Renal cortical epithelial cell (primary cell): Measurements from ENCODE around the gene SETD2. TPM values are rescaled to one million over a fixed set of nuclear protein-coding genes. Genes with fewer than 3 reads are reported as not detected.
"Not testable (repeated sequence)": the region's sequence is repeated elsewhere in the genome, so short reads cannot be mapped to it uniquely, and the experiment has no call there.

Experiments used
- DNase-seq: peaks from one replicate; pipeline ENCODE4 v3.0.0-alpha.2; 2011; ENCODE audit warnings: low read depth
- total RNA-seq: library from RNA; depleted of rRNA; stranded (reverse); fragments of >200 nt; gene quantifications from 2 replicates; pipeline ENCODE4 v1.2.3, GENCODE V29; 2014

The SETD2 gene
- total RNA-seq: 22.7 and 75.3 TPM in 2 replicates

GRCh38 chr3:47164007-47164881, at the start of gene SETD2:
Gene SETD2, minus strand, starts transcription at chr3:47164113. Its CDS starts 189 bp downstream, at chr3:47163924.
- DNase-seq: peak; percentile 71

GRCh38 chr3:47210863-47211405, 47.0 kb upstream of the SETD2 start:
- DNase-seq: no peak

DNA sequence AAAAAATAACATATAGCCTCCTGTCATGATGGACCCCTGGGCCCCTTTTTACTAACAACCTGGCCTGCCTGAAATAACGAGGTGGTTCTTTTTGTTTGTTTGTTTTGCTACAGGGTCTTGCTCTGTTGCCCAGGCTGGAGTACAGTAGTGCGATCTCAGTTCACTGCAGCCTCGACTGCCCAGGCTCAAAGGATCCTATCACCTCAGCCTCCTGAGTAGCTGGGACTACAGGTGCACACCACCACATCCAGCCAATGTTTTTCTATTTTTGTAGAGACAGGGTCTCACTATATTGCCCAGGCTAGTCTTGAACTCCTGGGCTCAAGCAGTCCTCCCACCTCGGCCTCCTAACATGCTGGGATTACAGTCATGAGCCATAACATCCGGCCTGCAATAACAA, 42.1 kb upstream of the SETD2 start:
- not testable (repeated sequence) for DNase-seq

DNA sequence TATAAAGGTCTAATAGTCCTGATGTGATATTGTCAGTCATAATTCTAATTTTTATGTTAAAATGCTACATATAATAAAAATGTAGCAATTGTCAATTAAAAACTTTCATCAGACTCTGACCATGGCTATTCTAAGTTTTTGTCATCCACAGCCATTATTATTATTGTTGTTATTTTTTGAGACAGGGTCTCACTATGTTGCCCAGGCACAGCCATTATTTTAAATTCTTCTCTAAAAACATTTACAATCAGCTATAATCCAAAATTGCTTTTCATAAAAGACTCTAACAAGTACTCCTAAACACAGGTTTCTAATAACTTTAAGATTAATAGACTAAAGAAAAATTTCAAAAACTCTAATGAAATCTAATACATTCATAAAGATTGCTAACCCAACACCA, 41.0 kb upstream of the SETD2 start:
- DNase-seq: no peak

- no peak for DNase-seq
These were observed 38.6 kb upstream of the SETD2 start for GRCh38 chr3:47202542-47202941.

DNA sequence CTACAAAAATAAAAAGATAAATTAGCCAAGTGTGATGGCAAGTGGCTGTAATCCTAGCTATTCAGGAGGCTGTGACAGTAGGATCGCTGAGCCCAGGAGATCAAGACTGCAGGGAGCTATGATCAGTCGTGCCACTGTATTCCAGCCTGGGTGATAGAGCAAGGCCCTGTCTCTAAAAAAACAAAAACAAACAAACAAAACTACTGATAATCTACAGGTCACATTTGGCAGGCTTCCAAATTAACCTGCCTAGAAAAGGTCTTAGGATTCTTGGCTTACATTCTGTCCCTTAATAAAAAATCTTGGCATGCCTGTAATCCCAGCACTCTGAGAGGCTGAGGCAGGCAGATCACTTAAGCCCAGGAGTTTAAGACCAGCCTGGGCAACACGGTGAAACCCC, 33.4 kb upstream of the SETD2 start:
- DNase-seq: no peak

- no peak for DNase-seq
These were observed 31.1 kb upstream of the SETD2 start for GRCh38 chr3:47194994-47195393.

DNA sequence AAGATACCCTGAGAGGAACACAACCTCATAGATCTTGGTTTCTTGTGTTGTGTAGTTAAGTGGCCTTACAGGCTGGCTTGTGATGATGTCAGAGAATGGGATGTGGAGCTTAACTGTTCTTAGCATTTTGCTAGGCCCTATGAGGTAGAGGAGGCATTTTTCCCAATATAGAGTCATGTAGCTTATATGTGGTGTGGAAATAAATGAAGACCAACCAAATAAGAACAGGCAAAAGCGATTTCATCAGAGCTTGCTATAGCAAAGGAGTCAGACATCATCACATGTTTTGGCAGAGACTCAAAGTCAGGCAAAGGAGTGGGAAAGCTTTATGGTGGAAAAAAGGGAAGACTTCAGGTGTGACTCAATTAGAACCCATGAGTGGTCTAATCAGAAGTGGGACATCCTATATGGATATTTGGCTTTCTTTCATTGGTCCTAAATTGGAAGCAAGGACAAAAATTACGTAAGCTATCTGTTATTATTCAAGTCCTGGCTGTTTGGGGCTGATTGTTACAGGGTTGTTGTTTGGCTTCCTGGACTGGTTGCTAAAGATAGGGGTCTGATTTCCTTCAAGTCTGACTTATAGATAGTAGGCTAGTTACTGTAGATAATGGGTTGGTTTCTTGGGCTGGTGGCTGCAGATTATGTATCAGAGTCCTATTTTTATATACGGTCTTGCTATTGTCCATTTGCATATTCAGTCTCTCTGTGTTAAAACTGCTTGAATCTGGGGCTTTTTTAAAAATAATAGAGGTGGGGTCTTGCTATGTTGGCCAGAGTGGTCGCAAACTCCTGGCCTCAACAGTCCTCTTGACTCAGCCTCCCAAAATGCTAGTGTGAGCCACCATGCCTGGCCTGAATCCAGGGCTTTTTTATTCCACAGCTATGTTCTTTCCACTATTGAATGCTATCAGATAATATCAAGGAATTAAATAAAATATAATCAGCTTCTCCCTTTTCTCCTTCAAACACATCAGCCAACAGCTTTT, 30.3 kb upstream of the SETD2 start:
- no peak for DNase-seq

DNA sequence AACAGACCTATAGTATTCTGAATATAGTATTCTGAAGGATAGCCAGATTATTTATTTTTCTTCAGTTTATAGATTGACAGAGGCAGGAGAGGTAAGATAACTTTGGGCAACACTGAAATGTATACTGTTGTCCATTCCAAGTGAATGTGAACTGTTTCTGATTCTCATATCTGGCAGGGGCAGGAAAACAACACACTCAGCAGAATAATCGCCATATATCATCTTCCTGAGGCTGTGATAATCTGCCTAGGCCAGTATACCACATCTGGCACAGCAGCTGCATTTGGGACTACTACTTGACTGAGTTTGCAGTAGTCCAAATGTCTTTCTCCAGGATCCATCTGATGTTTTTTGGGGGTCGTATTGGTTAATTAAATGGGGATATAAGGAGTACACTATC, 22.4 kb upstream of the SETD2 start:
- DNase-seq: no peak

- not testable (repeated sequence) for DNase-seq
These were observed 17.8 kb upstream of the SETD2 start for GRCh38 chr3:47181685-47182084.

GRCh38 chr3:47180011-47180410, 16.1 kb upstream of the SETD2 start:
- DNase-seq: not testable (repeated sequence)

DNA sequence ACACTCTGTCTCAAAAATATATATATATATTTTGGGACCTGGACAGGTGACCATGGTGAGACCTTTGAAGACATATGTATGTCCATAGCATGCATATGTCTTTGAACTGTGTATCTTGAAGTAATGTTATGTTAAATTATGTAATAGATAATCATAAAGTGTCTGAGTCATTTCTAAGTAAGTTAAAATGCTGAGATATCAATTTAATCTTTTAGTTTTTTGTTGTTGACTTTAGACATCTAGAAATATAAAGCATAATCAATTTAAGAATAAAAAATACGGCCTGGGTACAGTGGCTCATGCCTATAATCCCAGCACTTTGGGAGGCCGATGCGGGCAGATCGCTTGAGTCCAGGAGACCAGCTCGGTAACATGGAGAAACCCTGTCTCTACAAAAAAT, 12.7 kb upstream of the SETD2 start:
- DNase-seq: no peak

DNA sequence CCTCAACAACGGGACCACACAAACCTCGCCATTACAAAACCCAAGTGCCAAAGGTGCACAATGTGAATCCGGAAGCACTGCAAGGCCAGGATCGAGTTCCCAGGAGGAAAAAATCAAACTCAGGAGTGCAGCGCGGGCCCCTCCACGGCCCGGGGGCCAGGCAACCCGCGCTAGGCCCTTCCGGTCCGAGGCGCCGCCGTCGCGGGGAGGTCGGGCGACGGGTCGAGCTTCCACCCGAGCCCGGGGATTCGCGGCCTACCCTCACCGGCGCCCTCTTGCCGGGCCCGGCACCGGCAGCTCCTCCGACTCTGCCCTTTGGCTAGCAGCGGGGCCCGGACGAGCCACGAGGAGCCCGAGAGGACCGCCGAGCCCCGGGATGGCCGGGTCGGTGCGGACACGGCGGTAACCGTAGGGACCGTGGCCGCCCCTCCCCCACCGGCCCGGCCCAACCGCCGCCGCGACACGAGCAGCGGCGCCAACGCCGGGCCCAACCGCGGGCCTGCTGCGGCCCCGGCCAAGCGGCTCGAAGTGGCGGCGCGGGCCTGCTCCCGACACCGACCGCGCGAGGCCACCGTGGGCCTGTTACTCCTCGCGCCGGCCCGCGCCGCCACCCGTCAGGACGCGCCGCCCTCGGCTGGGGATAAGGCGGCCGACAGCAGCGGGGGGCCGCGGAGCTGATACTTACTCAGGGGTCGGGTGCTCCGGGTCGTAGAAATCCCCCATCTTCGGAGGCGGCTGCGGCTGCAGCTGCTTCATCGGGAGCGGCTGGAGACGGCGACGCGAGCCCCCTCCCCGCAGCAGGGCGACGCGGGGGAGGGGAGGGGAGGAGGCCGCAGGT, 525 bp downstream of the SETD2 start:
- DNase-seq: no peak

DNA sequence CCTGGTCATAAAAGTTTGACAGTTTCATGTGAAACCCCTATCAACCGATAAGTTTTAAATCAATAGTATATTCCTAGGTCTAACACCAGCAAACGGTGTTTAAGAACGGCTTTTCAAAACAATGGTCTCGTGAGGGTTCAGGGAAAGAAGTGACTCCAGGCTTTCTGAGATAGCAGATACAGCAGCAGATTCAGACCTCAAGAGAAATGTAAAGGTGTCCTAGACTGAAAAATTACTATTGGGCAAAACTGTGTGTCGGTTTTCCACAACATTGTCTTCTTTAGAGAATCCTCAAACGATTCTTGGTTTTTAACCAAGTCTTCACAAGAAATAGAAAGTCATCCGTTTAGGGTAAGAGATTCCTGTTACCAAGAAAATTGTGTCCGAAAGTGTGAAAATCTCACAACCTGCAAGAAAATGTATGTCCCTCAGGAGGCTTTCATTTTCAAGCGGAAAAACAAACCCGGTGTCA, 1.2 kb downstream of the SETD2 start:
- DNase-seq: peak; percentile 28

GRCh38 chr3:47161983-47162696, 1.8 kb downstream of the SETD2 start:
- DNase-seq: peak; percentile 17

GRCh38 chr3:47159820-47160219, 4.1 kb downstream of the SETD2 start:
- no peak for DNase-seq

DNA sequence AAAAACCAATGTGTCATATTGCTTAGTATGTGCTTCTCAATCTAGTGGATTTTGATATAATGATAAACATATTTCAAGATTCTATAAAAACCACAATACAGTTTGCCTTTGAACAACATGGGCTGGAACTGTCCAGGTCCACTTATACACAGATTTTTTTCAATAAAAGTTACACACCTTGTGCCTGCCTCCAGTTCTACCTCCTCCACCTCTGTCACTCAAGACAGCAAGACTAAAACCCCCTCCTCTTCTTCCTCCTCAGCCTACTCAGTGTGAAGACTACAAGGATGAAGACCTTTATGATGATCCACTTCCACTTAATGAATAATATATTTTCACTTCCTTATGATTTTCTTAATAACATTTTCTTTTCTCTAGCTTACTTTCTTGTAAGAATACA, 5.7 kb downstream of the SETD2 start:
- no peak for DNase-seq

DNA sequence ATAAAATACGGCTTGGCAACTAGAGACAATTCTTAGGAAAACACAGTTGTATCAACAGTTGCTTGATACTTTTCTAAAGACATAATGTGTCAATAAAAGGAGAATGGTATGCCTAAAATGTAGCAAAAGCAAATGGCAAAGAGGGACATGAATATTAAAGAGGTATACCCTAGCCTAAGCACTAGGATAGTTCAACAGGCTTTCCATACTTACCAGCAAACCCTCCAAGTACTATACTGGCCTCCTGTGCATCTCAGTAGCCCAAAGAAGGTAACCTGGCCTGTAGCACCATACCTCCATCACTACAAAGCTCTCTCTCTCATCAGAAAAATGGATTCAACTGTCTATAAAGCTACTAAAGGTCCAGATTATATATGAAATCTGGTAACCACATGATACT, 7.5 kb downstream of the SETD2 start:
- no peak for DNase-seq

DNA sequence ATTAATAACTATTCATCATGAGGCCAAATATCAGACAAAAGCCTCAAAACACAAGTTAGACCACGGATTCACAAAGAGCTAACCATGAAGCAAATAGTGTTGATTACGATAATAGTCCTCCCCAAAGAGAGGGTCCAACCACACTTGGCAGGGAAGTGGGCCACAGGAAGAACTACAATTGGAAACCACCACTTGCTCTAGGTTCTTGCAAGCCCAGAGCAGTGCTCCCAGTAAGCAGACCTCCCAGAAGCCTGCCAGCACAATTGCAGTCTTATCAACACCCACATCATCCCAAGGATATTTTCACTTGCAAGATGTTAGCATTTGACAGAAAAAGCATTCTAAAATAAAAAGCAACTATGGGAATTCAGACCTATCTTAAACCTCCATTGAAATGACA, 11.3 kb downstream of the SETD2 start:
- DNase-seq: no peak

GRCh38 chr3:47151836-47152235, 12.1 kb downstream of the SETD2 start:
- no peak for DNase-seq
